HG03135 (cell line): ENCODE results near the gene G6PC2.

Experiments
- ATAC-seq: cut with Tn5 transposase; IDR thresholded peaks from one replicate; pipeline ENCODE4 v1.9.1; 2021; ENCODE audit warnings: mild to moderate bottlenecking, moderate library complexity; ENCODE audit not compliant: unreplicated experiment

Gene G6PC2

GRCh38 chr2:168941297-168941696, 40.2 kb downstream of the G6PC2 start:
- ATAC-seq, result no peak

DNA sequence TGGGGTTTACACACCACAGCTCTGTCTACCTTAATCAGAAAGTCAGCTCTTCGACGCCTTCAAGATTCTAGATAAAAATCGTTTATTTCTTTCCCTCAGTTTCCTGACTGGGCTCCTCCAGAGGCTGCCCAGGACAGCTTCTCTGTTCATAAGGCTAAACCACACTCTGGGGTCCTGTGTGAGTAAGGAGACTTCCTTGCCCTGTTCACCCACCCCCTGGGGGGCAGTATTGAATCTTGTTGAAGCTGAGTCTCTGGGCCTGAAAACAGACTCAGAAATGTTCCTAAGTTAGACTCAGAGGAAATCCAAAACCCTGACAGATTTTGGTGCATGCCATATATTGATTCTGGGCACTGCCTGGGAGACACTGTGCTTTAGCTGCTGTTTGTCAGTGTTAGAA, 43.0 kb downstream of the G6PC2 start:
- no peak for ATAC-seq

GRCh38 chr2:168945508-168945907, 44.4 kb downstream of the G6PC2 start:
- ATAC-seq, result no peak

- ATAC-seq, result no peak
Observed at GRCh38 chr2:168948621-168949212, 47.6 kb downstream of the G6PC2 start.

DNA sequence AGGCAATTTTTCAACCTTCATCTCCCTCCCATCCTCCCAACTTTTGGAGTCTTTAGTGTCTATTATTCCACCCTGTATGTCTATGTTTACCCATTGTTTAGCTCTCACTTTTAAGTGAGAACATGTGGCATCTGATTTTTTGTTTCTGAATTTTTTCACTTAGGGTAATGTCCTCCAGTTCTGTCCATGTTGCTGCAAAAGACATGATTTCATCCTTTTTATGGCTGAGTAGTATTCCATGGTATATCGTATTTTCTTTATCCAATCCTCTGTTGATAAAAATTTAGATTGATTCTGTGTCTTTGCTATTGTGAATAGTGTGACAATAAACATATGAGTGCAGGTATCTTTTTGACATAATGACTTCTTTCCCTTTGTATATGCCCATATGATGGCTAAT, 48.2 kb downstream of the G6PC2 start:
- no peak for ATAC-seq

GRCh38 chr2:168951871-168952270, 50.8 kb downstream of the G6PC2 start:
- ATAC-seq, result no peak

GRCh38 chr2:168952424-168952823, 51.3 kb downstream of the G6PC2 start:
- ATAC-seq, result no peak

GRCh38 chr2:168954256-168954655, 53.2 kb downstream of the G6PC2 start:
- ATAC-seq, result no peak

DNA sequence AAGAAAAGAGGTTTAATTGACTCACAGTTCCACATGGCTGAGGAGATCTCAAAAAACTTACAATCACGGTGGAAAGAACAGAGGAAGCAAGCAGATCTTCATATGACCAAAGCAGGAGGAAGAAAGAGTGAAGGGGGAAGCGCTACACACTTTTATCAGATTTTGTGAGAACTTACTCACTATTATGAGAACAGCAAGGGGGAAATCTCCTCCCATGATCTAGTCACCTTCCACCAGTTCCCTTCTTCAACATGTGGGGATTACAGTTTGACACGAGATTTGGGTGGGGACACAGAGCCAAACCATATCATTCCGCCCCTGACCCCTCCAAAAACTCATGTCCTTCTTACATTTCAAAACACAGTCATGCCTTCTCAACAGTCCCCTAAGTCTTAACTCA, 54.2 kb downstream of the G6PC2 start:
- ATAC-seq, result no peak

- ATAC-seq, result no peak
Observed at GRCh38 chr2:168956392-168956791, 55.3 kb downstream of the G6PC2 start.
